SU-DHL-6 (cell line): ENCODE data around the gene HS6ST3.

Experiments used
- EZH2phosphoT487 ChIP-seq: fragments of 200-600 bp; sonication (generic), shearing (Covaris generic); conservative IDR thresholded peaks from 2 replicates; pipeline ENCODE4 v1.6.1; 2018; ENCODE audit warnings: mild to moderate bottlenecking, antibody characterized with exemption, low read length, moderate library complexity, mixed read lengths
- TF ChIP-seq, protein P1 (sequence below): fragments of 200-600 bp; sonication (generic); IDR thresholded peaks from one replicate; pipeline ENCODE4 v1.5.1; 2017; ENCODE audit warnings: antibody characterized with exemption, mild to moderate bottlenecking, low read length, moderate library complexity; ENCODE audit not compliant: insufficient read depth, poor library complexity, severe bottlenecking

DNA sequence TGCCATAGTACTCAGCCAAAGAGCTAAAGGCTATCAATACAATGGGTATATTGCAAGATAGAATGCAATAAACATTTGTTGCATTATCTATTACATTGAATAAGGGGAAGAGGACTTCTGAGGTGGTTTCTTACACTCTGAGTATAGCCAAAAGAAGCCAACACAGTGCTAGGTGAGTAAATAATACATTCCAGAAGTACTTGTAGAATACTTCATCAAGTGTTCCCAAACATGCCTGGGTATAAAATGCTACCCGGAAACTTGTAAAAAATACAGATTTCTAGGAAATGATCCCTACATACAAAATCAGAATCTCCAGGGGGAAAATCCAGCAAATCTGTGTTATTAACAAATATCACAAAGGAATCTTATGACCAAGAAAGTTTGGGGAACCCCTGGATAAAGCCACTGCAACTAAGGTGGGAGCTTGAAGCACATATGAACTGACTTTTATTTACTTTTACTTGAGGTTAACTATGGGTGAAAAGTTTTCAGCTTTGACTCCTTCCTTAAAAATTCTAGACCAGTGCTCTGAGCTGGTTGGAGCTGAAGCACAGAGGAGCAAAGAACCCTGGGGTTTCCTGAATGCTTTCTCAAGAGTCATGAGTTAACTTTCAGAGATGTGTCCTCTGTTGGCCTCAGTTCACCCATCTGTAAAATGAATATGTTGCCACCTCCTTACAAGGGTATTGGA, 768.4 kb downstream of the HS6ST3 start:
- TF ChIP-seq, protein P1, sequence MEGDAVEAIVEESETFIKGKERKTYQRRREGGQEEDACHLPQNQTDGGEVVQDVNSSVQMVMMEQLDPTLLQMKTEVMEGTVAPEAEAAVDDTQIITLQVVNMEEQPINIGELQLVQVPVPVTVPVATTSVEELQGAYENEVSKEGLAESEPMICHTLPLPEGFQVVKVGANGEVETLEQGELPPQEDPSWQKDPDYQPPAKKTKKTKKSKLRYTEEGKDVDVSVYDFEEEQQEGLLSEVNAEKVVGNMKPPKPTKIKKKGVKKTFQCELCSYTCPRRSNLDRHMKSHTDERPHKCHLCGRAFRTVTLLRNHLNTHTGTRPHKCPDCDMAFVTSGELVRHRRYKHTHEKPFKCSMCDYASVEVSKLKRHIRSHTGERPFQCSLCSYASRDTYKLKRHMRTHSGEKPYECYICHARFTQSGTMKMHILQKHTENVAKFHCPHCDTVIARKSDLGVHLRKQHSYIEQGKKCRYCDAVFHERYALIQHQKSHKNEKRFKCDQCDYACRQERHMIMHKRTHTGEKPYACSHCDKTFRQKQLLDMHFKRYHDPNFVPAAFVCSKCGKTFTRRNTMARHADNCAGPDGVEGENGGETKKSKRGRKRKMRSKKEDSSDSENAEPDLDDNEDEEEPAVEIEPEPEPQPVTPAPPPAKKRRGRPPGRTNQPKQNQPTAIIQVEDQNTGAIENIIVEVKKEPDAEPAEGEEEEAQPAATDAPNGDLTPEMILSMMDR: no peak
- no peak for TF ChIP-seq EZH2phosphoT487
